ENCODE data around the gene CRELD1. TPM values are rescaled to one million over a fixed set of nuclear protein-coding genes. Genes with fewer than 3 reads are reported as not detected.

The CRELD1 gene
- total RNA-seq, 6 experiments from 2014 or later: 22.4 to 43.5 (median 30.5) TPM

GRCh38 chr3:9949626-9950025 is 16.0 kb downstream of the CRELD1 start:
- Histone ChIP-seq H3K9me3 (no peaks in the 10 kb centered on the region), H3K4me3 (no peak overlapping the region), H3K27ac (no peak overlapping the region), H3K36me3 (no peaks in the 10 kb centered on the region), H3K27me3 (no peaks in the 10 kb centered on the region), H3K4me1 (peaks cover 0 to 16% (median 0%) of the 10 kb centered on the region in 4 donors)
- intact Hi-C loops (cut with DNase I): no loop called here
- no peak for DNase-seq
- ATAC-seq: no peak
- TF ChIP-seq POLR2A (IDR thresholded peaks at IDR 0.05): no peak
- TF ChIP-seq, protein P1, sequence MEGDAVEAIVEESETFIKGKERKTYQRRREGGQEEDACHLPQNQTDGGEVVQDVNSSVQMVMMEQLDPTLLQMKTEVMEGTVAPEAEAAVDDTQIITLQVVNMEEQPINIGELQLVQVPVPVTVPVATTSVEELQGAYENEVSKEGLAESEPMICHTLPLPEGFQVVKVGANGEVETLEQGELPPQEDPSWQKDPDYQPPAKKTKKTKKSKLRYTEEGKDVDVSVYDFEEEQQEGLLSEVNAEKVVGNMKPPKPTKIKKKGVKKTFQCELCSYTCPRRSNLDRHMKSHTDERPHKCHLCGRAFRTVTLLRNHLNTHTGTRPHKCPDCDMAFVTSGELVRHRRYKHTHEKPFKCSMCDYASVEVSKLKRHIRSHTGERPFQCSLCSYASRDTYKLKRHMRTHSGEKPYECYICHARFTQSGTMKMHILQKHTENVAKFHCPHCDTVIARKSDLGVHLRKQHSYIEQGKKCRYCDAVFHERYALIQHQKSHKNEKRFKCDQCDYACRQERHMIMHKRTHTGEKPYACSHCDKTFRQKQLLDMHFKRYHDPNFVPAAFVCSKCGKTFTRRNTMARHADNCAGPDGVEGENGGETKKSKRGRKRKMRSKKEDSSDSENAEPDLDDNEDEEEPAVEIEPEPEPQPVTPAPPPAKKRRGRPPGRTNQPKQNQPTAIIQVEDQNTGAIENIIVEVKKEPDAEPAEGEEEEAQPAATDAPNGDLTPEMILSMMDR (IDR thresholded peaks at IDR 0.05): no peak
- 97% methylated on average over 4 of the region's 9 CpGs for WGBS (ENCODE audit: insufficient coverage, low coverage, low lambda C conversion rate, missing lambda C conversion rate)

DNA sequence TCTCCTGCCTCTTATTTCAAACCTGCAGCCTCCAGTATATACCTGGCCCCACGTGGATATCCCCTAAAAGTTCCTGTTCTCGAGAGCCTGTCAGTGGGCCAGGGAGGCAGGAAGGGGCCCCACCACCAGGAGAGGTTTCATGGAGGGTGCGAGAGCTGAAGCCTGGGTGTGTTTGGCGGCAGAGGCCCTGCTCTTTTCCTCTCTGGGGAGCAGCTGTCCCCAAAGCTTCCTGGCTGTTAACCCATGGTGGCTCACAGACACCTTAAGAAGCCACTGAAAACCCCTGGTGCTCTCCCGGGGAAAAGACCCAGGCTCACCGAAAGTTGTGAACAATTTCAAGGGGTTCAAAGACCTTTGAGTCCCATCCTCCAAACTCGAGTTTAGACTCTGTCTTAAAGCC is 17.5 kb downstream of the CRELD1 start:
- H3K4me3 ChIP-seq: no peak overlapping the region
- 44% methylated on average over 5 of the region's 7 CpGs for WGBS (ENCODE audit: insufficient coverage, low coverage, low lambda C conversion rate, missing lambda C conversion rate)
- DNase-seq: no peak
- peaks cover 0 to 30% (median 4%) of the 10 kb centered on the region in 4 donors for H3K4me1 ChIP-seq
- H3K9me3 ChIP-seq: no peaks in the 10 kb centered on the region
- no peaks in the 10 kb centered on the region for H3K36me3 ChIP-seq
- TF ChIP-seq, protein P1 (IDR thresholded peaks at IDR 0.05): no peak
- no peak for TF ChIP-seq POLR2A (IDR thresholded peaks at IDR 0.05)
- no peak for ATAC-seq
- no peak overlapping the region for H3K27ac ChIP-seq
- no peaks in the 10 kb centered on the region for H3K27me3 ChIP-seq
- intact Hi-C loops (cut with DNase I): no loop called here

GRCh38 chr3:9951598-9951961 is 17.9 kb downstream of the CRELD1 start:
- H3K36me3 ChIP-seq: no peaks in the 10 kb centered on the region
- TF ChIP-seq, protein P1 (IDR thresholded peaks at IDR 0.05): no peak
- no peak for TF ChIP-seq POLR2A (IDR thresholded peaks at IDR 0.05)
- no peaks in the 10 kb centered on the region for H3K9me3 ChIP-seq
- peaks cover 0 to 31% (median 4%) of the 10 kb centered on the region in 4 donors for H3K4me1 ChIP-seq
- WGBS (ENCODE audit: insufficient coverage, low coverage, low lambda C conversion rate, missing lambda C conversion rate): 0% methylated on average over 1 of the region's 10 CpGs
- ATAC-seq (no peak), DNase-seq (no peak)
- intact Hi-C loops (cut with DNase I): no loop called here
- H3K27ac ChIP-seq: no peak overlapping the region
- no peaks in the 10 kb centered on the region for H3K27me3 ChIP-seq
- peak overlapping the region in 2 of 3 donors; percentile 29 to 43 for H3K4me3 ChIP-seq

DNA sequence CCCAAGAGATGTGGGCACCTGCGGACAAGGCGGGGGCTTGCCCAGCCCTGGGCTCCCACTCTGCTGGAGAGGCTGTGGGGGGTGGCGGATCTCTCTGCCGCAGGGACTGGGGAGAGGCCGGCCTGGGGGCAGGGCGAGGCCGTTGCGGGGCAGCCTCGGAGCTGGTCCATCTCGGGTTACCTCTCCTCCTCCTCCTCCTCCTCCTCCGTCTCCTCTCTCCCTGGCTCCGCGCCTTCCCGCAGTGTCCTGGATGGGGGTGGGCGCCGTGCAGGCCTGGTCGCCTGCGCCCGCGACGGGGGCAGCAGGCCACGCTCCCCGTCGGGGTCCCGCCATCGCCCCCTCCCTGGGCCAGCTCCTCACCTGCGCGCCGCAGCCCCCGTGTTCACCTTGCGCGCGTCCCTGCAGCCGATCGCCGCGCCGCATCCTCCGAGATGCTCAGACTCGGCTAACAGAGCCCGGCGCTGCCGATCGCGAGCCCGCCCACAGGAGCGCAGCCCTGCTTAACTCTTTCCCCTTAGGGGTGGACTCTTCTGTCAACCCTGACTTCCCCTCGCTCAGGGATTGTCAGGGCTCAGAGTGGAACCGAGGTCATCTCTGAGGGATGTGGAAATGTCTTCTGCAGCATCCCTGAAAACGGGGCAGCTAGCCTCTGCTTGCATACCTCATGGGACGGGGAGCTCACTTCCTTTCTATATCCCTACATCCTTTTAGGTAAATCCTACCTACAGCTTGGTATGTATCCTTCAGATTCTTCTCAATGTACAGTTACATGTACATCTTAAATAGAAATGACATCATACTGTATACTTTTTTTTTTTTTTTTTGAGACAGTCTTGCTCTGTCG is 18.6 kb downstream of the CRELD1 start, which contains the start of gene PRRT3:
TSS of gene PRRT3 (minus strand) at position 447 of the 844 bp plus-strand sequence. CDS start 2,293 bp downstream, outside the sequence.
- H3K4me1 ChIP-seq: peaks cover 0 to 27% (median 4%) of the 10 kb centered on the region in 4 donors
- no peaks in the 10 kb centered on the region for H3K9me3 ChIP-seq
- H3K4me3 ChIP-seq: peak within 1 kb of the TSS; percentile 29 to 43 (median 34)
- intact Hi-C loops (cut with DNase I): no loop called here
- ATAC-seq (peak in 3 of 4 donors; percentile 11 to 25 (median 20)), DNase-seq (no peak)
- no peak for TF ChIP-seq POLR2A (IDR thresholded peaks at IDR 0.05)
- TF ChIP-seq, protein P1 (IDR thresholded peaks at IDR 0.05): no peak
- no peaks in the 10 kb centered on the region for H3K27me3 ChIP-seq
- no peak within 1 kb of the TSS for H3K27ac ChIP-seq
- H3K36me3 ChIP-seq: no peaks in the 10 kb centered on the region
- WGBS (ENCODE audit: insufficient coverage, low coverage, low lambda C conversion rate, missing lambda C conversion rate): 5% methylated on average over 24 of the region's 52 CpGs

Data from right lobe of liver (tissue), 6 donors.